ENCODE data around the gene SNX27. TPM values are rescaled to one million over a fixed set of nuclear protein-coding genes. Genes with fewer than 3 reads are reported as not detected.

SNX27 gene
- total and polyA plus RNA-seq, 10 of the 15 experiments (the other 5 are each of a cell fraction or from before 2014, with no cell fraction given), result 3.8 to 21.8 (median 12.5) TPM

DNA sequence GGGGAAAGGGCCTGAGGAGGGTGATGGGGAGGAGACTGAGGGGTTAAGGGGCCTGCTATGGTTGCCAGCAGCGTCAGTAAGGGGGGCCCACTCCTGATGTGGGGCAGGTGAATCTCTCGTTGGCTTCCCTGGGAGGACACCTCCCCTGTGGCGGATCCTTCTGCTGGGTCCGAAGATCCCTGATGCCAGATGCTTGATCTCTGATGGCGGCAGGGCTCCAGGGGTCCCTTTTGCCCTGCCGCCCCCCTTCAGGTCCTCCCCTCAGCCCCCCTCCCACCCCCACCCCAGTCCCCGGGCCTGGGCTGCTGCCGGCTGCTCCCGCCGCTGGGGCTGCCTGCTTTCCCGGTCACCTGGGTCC lies 104.5 kb downstream of the SNX27 start (continued):
- TF ChIP-seq, protein P1, sequence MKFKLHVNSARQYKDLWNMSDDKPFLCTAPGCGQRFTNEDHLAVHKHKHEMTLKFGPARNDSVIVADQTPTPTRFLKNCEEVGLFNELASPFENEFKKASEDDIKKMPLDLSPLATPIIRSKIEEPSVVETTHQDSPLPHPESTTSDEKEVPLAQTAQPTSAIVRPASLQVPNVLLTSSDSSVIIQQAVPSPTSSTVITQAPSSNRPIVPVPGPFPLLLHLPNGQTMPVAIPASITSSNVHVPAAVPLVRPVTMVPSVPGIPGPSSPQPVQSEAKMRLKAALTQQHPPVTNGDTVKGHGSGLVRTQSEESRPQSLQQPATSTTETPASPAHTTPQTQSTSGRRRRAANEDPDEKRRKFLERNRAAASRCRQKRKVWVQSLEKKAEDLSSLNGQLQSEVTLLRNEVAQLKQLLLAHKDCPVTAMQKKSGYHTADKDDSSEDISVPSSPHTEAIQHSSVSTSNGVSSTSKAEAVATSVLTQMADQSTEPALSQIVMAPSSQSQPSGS (IDR thresholded peaks at IDR 0.05; ENCODE audit: low read length), result no peak
- no peak for TF ChIP-seq SP1 (IDR thresholded peaks at IDR 0.05; ENCODE audit: low read depth, low read length)
- no peak for TF ChIP-seq TCF12 (IDR thresholded peaks at IDR 0.05; ENCODE audit: low read depth, low read length)
- TF ChIP-seq JUNB (IDR thresholded peaks at IDR 0.05), result no peak

DNA sequence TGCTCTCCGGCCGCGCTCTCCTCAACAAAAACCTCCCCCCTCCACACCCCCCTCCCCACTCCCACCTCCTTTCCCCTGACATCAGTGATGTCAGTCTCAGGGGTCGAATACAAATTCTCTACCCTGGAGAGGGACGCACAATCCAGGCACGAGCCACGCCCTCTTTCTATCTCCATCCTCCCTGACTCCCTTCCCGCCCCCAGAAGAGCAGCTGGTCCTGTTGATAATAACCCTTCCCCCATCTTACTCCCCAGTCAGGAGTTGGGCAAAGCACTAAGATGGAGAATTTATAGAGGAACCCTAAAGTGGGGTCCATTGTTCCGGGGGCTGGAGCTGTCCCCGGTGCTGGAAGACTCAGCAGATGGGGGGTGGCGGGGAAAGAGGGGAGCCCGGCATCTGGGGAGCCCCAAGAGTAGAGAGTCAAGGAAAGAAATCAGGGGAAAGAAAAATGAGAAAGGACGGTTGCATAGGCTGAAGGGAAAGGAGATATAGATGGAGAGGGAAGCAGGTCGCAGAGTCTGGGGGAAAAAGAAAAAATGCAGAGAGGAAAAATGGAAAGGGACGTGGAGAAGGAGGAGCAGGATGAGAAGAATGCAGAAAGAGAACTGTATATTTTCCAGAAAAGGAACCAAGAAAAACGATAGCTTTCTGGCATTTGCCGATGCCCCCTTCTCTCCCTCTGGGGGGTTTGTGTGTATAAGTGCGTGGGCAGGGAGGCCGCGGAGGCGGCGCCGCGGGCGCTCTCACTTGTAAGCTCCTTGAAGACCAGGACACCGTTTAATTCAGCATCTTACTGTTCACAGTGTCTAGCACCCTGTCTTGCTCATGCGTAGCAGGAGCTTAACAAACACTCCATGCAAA lies 105.2 kb downstream of the SNX27 start, which contains the start of gene CELF3:
TSS of gene CELF3 (minus strand) at position 33 of the 861 bp plus-strand sequence. CDS start 783 bp downstream, outside the sequence.
- no peak within 1 kb of the TSS for H3K4me2 ChIP-seq (ENCODE audit: control insufficient read depth, insufficient read depth)
- H3K9me3 ChIP-seq (replicated peaks; ENCODE audit: control insufficient read depth, insufficient read depth, low read length), result no peaks in the 10 kb centered on the region
- H3K27me3 ChIP-seq (replicated peaks in 1 of 2; ENCODE audit: control insufficient read depth in 2 of 2, insufficient read depth in 2 of 2, low read length in 1 of 2), result peaks cover 3 to 9% of the 10 kb centered on the region in 2 experiments; a peak in 3 of 4 replicates
- in situ Hi-C loops (cut with MboI), result no loop called here
- RAD21 ChIA-PET (ENCODE audit: unreplicated experiment), result interaction anchor here (0.7 kb wide), 1 partner anchor 123 kb away, joined by 3 read pairs; no protein-coding TSS in a partner anchor
- no peaks in the 10 kb centered on the region for H4K20me1 ChIP-seq (ENCODE audit: control insufficient read depth, insufficient read depth)
- peaks cover 16% of the 10 kb centered on the region for H3K4me1 ChIP-seq (ENCODE audit: control insufficient read depth, insufficient read depth, low read length)
- FAIRE-seq, result no peak
- WGBS (ENCODE audit: insufficient coverage, insufficient replicate concordance, low lambda C conversion rate, missing lambda C conversion rate), result 21% methylated on average over 25 of the region's 27 CpGs
- no peak within 1 kb of the TSS for H3K27ac ChIP-seq (ENCODE audit: control insufficient read depth, insufficient read depth)
- no peaks in the 10 kb centered on the region for H3K79me2 ChIP-seq (ENCODE audit: control insufficient read depth, insufficient read depth, low read length)
- SMC1A ChIA-PET (ENCODE audit: uncharacterized antibody, unreplicated experiment), result no interaction called here
- no TSS peak for BruUV-seq (replicated peaks)
- no peaks in the 10 kb centered on the region for H3K36me3 ChIP-seq (ENCODE audit: control insufficient read depth in 2 of 2, insufficient read depth in 2 of 2, low read length in 1 of 2)
- no peak for ATAC-seq
- POLR2A ChIA-PET, result no interaction called here
- CTCF ChIA-PET, result no interaction called here
- TF ChIP-seq SUPT20H (IDR thresholded peaks at IDR 0.05; ENCODE audit: borderline replicate concordance, control insufficient read depth, low read depth, low read length) (0 out of 2 replicates have a peak, but pooled peaks have one; percentile 40), EGR1 (IDR thresholded peaks at IDR 0.05; ENCODE audit: borderline replicate concordance in 1 of 2, low read depth in 2 of 2, low read length in 2 of 2) (peak in 1 of 2 experiments; percentile 43; a peak in 1 of 3 replicates), JUNB (IDR thresholded peaks at IDR 0.05) (peak; percentile 100), YY1 (IDR thresholded peaks at IDR 0.05; ENCODE audit: low read depth, low read length) (peak; percentile 81), ASH2L (IDR thresholded peaks at IDR 0.05; ENCODE audit: borderline replicate concordance, low read depth) (no peak)
- TF ChIP-seq, protein P2, sequence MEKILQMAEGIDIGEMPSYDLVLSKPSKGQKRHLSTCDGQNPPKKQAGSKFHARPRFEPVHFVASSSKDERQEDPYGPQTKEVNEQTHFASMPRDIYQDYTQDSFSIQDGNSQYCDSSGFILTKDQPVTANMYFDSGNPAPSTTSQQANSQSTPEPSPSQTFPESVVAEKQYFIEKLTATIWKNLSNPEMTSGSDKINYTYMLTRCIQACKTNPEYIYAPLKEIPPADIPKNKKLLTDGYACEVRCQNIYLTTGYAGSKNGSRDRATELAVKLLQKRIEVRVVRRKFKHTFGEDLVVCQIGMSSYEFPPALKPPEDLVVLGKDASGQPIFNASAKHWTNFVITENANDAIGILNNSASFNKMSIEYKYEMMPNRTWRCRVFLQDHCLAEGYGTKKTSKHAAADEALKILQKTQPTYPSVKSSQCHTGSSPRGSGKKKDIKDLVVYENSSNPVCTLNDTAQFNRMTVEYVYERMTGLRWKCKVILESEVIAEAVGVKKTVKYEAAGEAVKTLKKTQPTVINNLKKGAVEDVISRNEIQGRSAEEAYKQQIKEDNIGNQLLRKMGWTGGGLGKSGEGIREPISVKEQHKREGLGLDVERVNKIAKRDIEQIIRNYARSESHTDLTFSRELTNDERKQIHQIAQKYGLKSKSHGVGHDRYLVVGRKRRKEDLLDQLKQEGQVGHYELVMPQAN (conservative IDR thresholded peaks at IDR 0.05), result no peak
- TF ChIP-seq, protein P3, sequence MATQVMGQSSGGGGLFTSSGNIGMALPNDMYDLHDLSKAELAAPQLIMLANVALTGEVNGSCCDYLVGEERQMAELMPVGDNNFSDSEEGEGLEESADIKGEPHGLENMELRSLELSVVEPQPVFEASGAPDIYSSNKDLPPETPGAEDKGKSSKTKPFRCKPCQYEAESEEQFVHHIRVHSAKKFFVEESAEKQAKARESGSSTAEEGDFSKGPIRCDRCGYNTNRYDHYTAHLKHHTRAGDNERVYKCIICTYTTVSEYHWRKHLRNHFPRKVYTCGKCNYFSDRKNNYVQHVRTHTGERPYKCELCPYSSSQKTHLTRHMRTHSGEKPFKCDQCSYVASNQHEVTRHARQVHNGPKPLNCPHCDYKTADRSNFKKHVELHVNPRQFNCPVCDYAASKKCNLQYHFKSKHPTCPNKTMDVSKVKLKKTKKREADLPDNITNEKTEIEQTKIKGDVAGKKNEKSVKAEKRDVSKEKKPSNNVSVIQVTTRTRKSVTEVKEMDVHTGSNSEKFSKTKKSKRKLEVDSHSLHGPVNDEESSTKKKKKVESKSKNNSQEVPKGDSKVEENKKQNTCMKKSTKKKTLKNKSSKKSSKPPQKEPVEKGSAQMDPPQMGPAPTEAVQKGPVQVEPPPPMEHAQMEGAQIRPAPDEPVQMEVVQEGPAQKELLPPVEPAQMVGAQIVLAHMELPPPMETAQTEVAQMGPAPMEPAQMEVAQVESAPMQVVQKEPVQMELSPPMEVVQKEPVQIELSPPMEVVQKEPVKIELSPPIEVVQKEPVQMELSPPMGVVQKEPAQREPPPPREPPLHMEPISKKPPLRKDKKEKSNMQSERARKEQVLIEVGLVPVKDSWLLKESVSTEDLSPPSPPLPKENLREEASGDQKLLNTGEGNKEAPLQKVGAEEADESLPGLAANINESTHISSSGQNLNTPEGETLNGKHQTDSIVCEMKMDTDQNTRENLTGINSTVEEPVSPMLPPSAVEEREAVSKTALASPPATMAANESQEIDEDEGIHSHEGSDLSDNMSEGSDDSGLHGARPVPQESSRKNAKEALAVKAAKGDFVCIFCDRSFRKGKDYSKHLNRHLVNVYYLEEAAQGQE (IDR thresholded peaks at IDR 0.05; ENCODE audit: low read depth, low read length), result peak; percentile 91
- TF ChIP-seq, protein P4, sequence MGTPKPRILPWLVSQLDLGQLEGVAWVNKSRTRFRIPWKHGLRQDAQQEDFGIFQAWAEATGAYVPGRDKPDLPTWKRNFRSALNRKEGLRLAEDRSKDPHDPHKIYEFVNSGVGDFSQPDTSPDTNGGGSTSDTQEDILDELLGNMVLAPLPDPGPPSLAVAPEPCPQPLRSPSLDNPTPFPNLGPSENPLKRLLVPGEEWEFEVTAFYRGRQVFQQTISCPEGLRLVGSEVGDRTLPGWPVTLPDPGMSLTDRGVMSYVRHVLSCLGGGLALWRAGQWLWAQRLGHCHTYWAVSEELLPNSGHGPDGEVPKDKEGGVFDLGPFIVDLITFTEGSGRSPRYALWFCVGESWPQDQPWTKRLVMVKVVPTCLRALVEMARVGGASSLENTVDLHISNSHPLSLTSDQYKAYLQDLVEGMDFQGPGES (IDR thresholded peaks at IDR 0.05), result peak; percentile 69
- no peak within 1 kb of the TSS for H2AFZ ChIP-seq (ENCODE audit: control insufficient read depth, low read depth, low read length)
- no peak within 1 kb of the TSS for H3K4me3 ChIP-seq
- intact Hi-C loops (cut with micrococcal nuclease; ENCODE audit: unreplicated experiment), result loop anchor here (10.0 kb wide), 1 partner anchor 118 kb away; the partner anchor contains the start of genes C2CD4D and RORC
- no peak for DNase-seq (ENCODE audit: low read depth, low spot score)
- H3K9ac ChIP-seq (ENCODE audit: control insufficient read depth, insufficient read depth, low read length), result no peak within 1 kb of the TSS
